Measurements from ENCODE around the gene GABRA1.

GABRA1 gene

DNA sequence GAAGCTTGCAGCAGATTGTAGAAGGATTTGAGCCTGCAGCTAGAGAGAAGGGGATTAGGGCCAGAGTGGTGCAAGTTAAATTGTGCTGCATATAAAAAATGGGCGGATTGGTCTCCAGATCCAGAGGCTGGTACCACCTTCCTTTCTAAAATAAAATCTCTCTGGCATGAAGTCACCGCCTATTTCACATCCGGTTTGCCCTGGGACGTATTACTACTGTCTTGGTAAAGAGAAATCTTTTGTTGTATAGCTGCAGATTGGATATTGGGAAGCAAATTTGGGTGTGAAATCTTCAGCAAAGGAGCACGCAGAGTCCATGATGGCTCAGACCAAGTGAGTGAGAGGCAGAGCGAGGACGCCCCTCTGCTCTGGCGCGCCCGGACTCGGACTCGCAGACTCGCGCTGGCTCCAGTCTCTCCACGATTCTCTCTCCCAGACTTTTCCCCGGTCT is at the start of gene GABRA1:
GABRA1 (plus strand) TSS at position 180 of the 451 bp plus-strand sequence. CDS start 2,691 bp downstream, outside the sequence.
- no peak within 1 kb of the TSS for H2AFZ ChIP-seq (ENCODE audit: low read depth, low read length)
- H3K4me1 ChIP-seq (ENCODE audit: insufficient read depth, low read length), result no peaks in the 10 kb centered on the region
- H3K4me3 ChIP-seq (ENCODE audit: low read length), result no peak within 1 kb of the TSS
- H3K36me3 ChIP-seq (ENCODE audit: insufficient read depth, low read length), result no peaks in the 10 kb centered on the region
- no peaks in the 10 kb centered on the region for H3K9me3 ChIP-seq (ENCODE audit: low read length)
- peaks cover 23% of the 10 kb centered on the region for H3K27me3 ChIP-seq (ENCODE audit: insufficient read depth, low read length)

DNA sequence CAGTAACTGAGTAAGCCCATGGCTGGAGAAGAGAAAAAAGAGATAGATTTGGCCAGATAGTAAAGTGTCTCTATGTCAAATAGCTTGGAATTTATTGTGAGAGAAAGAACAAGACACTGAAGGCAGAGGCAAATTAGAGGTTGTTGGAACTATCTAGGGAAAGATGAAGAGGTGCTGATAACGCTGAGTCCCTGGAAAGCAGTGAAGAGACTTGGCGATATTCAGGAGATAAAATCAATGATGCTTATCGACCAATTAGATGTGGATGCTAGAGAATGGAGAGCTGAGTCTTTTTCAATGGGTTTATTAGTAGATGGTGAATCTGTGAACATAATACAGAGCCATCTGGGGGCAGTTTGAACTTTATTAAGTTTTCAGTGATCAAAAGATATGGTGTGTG is 48.6 kb upstream of the GABRA1 start:
- Histone ChIP-seq H3K27me3 (ENCODE audit: insufficient read depth, low read length) (no peaks in the 10 kb centered on the region), H3K9me3 (ENCODE audit: low read length) (no peaks in the 10 kb centered on the region), H3K36me3 (ENCODE audit: insufficient read depth, low read length) (no peaks in the 10 kb centered on the region), H3K4me3 (ENCODE audit: low read length) (no peak overlapping the region), H3K4me1 (ENCODE audit: insufficient read depth, low read length) (no peaks in the 10 kb centered on the region), H2AFZ (ENCODE audit: low read depth, low read length) (no peak overlapping the region)

DNA sequence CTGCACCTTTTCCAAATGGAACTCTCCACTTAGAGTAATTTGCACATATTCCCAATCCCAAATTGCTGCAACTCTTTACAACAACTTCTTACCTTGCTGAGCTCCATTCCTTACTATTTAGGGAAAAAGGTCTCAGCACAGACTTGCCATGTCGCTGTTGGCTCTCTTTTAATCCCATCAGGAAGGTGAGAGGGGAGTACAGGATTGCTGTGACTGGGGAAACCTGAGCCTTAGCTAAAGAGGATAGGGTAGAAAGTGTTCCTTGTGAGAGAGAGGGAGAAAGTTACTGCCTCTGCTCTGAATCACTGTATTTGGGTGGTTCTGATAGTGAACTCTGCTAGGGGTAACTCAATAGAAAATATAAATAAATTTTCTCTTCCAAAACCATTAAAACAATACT is 43.7 kb upstream of the GABRA1 start:
- Histone ChIP-seq H2AFZ (ENCODE audit: low read depth, low read length) (no peak overlapping the region), H3K4me3 (ENCODE audit: low read length) (no peak overlapping the region), H3K4me1 (ENCODE audit: insufficient read depth, low read length) (no peaks in the 10 kb centered on the region), H3K27me3 (ENCODE audit: insufficient read depth, low read length) (no peaks in the 10 kb centered on the region), H3K9me3 (ENCODE audit: low read length) (no peaks in the 10 kb centered on the region), H3K36me3 (ENCODE audit: insufficient read depth, low read length) (no peaks in the 10 kb centered on the region)

DNA sequence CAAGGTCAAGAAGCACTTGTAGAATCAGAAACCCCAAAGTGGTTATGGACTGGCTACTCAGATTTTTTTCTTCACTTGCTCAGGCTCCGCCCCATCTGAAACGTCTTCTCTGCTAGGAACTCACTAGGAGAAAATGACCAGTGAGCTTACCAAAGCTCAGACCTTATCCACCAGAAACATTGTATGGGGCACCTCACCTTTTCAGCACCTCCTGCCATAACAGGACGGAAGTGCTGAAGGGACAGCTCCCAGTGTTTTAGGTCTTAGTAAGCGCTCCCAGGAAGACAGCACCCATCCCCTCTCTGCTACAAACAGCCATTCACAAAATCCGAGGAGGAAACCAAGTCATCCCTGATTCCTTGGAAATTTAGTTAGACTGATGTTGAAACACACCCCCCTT is 1.2 kb upstream of the GABRA1 start:
- Histone ChIP-seq H3K4me3 (ENCODE audit: low read length) (no peak overlapping the region), H3K4me1 (ENCODE audit: insufficient read depth, low read length) (no peaks in the 10 kb centered on the region), H3K9me3 (ENCODE audit: low read length) (no peaks in the 10 kb centered on the region), H3K36me3 (ENCODE audit: insufficient read depth, low read length) (no peaks in the 10 kb centered on the region), H2AFZ (ENCODE audit: low read depth, low read length) (no peak overlapping the region), H3K27me3 (ENCODE audit: insufficient read depth, low read length) (peaks cover 23% of the 10 kb centered on the region)

DNA sequence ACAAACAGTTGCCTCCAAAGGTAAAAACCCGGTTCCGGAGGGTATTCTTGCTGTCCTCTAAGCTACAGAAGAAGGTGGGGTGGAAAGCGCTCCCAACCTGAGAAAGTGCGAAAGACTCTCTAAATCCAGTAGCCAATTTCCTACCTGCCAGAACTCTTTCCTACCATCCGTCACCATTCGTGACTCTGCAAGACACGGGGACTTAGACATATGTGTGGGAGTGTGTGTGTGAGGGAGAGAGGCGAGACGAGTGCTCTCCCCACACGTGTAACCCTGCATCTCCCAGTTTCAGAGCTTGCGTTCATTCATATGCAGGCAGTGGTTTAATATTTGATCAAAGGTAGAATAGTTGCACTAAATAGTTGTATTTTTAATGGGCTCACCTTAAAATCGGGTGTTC is 473 bp upstream of the GABRA1 start:
- Histone ChIP-seq H3K4me1 (ENCODE audit: insufficient read depth, low read length) (no peaks in the 10 kb centered on the region), H3K9me3 (ENCODE audit: low read length) (no peaks in the 10 kb centered on the region), H2AFZ (ENCODE audit: low read depth, low read length) (no peak overlapping the region), H3K4me3 (ENCODE audit: low read length) (no peak overlapping the region), H3K36me3 (ENCODE audit: insufficient read depth, low read length) (no peaks in the 10 kb centered on the region), H3K27me3 (ENCODE audit: insufficient read depth, low read length) (peaks cover 23% of the 10 kb centered on the region)

DNA sequence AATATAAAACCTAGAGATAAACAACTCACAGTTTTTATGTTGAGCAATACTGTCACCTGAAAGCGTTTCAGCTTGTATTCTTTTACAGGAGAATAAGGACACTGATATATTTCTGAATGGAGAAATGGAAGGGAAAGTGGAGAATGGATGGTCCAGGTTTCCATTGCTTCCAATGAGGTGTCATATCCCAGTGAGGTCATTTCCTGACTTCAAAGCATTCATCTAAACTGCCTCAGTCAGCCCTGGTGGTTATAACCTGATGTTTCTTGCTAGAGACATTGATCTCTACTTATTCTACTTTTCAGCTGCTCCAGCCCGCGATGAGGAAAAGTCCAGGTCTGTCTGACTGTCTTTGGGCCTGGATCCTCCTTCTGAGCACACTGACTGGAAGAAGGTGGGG is 2.6 kb downstream of the GABRA1 start:
- Histone ChIP-seq H2AFZ (ENCODE audit: low read depth, low read length) (no peak overlapping the region), H3K36me3 (ENCODE audit: insufficient read depth, low read length) (no peaks in the 10 kb centered on the region), H3K4me1 (ENCODE audit: insufficient read depth, low read length) (no peaks in the 10 kb centered on the region), H3K9me3 (ENCODE audit: low read length) (no peaks in the 10 kb centered on the region), H3K4me3 (ENCODE audit: low read length) (no peak overlapping the region), H3K27me3 (ENCODE audit: insufficient read depth, low read length) (peaks cover 23% of the 10 kb centered on the region)

DNA sequence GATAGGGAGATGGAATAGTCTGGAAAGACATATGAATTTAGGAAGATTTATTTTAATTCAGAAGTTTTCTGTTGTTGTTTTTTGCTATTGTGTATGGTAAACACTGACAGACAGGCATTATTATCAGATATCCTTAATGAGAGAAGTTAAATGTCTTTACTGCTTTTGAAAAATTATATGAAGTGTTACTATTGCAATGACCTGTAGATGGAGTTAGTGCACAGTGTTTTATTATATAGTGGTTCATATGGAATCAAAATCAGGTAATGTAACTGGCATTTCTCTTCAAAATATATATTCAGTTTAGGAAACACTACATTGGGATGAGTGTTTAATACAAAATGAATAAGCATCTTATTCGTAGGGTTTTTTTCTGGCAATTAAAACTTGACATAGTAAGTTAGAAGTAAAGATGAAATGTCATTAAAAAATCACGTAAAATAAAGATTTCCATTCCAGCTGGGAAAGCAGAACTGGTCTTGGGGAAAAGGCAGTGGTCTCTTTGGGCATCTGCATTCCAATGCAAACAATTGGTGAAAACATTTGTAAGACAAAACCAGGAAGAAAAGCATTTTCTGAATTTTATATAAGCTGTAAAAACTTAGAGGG is 3.9 kb downstream of the GABRA1 start:
- no peak overlapping the region for H3K4me3 ChIP-seq (ENCODE audit: low read length)
- H3K9me3 ChIP-seq (ENCODE audit: low read length), result no peaks in the 10 kb centered on the region
- no peaks in the 10 kb centered on the region for H3K4me1 ChIP-seq (ENCODE audit: insufficient read depth, low read length)
- H3K36me3 ChIP-seq (ENCODE audit: insufficient read depth, low read length), result no peaks in the 10 kb centered on the region
- H3K27me3 ChIP-seq (ENCODE audit: insufficient read depth, low read length), result peaks cover 19% of the 10 kb centered on the region
- H2AFZ ChIP-seq (ENCODE audit: low read depth, low read length), result no peak overlapping the region

DNA sequence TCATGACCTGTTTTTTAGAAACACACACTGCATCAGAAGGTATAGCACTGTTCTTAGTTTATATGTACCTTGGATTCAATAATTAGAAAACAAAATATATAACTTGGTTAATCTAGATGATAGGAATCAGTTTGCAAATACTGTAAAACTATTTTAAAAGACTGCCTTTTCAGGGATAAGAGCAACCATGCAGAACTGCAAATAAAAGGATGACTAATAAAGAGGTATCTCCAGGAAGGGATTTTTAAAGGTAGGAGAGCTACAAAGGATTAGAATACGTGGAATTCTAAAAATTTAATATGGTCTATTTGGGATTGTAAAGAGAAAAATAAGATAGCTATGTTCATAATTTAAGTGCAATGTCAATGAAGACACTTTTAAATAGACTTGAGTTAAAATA is 9.4 kb downstream of the GABRA1 start:
- no peak overlapping the region for H2AFZ ChIP-seq (ENCODE audit: low read depth, low read length)
- no peaks in the 10 kb centered on the region for H3K27me3 ChIP-seq (ENCODE audit: insufficient read depth, low read length)
- no peaks in the 10 kb centered on the region for H3K36me3 ChIP-seq (ENCODE audit: insufficient read depth, low read length)
- H3K9me3 ChIP-seq (ENCODE audit: low read length), result no peaks in the 10 kb centered on the region
- H3K4me3 ChIP-seq (ENCODE audit: low read length), result no peak overlapping the region
- no peaks in the 10 kb centered on the region for H3K4me1 ChIP-seq (ENCODE audit: insufficient read depth, low read length)

DNA sequence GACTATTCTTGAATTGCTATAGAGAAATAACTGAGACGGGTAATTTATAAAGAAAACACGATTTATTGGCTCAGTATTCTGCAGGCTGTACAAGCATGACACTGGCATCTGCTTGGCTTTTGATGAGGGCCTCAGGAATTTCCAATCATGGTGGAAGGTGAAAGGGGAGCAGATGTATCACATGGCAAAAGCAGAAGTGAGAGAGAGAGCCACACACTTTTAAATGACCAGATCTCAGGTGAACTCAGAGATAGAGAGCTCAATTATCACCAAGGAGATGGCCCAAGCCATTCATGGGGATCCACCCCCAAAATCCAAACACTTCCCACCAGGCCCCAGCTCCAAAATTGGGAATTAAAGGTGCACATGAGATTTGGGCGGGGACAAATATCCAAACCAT is 15.3 kb downstream of the GABRA1 start:
- no peaks in the 10 kb centered on the region for H3K9me3 ChIP-seq (ENCODE audit: low read length)

DNA sequence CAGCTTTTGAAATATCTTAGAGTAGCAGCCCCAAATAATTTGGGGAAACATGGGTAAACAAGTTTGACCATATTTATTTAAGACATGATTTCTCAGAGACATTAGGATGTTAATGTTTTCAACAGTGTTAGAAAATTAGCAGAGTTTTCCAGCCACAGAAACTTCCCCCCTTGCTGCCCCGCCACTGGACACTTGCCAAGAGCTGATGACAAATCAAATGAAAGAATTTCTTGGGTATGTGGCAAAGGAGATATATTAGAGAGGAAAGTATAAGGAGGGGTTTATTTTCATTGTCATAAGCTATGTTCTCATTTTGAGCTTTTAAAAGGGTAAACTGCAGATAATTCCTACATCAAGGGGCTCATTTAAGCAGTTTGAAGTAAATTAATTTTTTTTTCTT is 15.9 kb downstream of the GABRA1 start:
- Histone ChIP-seq H3K9me3 (ENCODE audit: low read length) (no peaks in the 10 kb centered on the region), H3K4me1 (ENCODE audit: insufficient read depth, low read length) (no peaks in the 10 kb centered on the region), H3K27me3 (ENCODE audit: insufficient read depth, low read length) (no peaks in the 10 kb centered on the region), H3K4me3 (ENCODE audit: low read length) (no peak overlapping the region), H2AFZ (ENCODE audit: low read depth, low read length) (no peak overlapping the region), H3K36me3 (ENCODE audit: insufficient read depth, low read length) (no peaks in the 10 kb centered on the region)

More for the DNA sequence above, 15.3 kb downstream of the GABRA1 start:
- Histone ChIP-seq H3K36me3 (ENCODE audit: insufficient read depth, low read length) (no peaks in the 10 kb centered on the region), H3K27me3 (ENCODE audit: insufficient read depth, low read length) (no peaks in the 10 kb centered on the region), H2AFZ (ENCODE audit: low read depth, low read length) (no peak overlapping the region), H3K4me3 (ENCODE audit: low read length) (no peak overlapping the region), H3K4me1 (ENCODE audit: insufficient read depth, low read length) (no peaks in the 10 kb centered on the region)

DNA sequence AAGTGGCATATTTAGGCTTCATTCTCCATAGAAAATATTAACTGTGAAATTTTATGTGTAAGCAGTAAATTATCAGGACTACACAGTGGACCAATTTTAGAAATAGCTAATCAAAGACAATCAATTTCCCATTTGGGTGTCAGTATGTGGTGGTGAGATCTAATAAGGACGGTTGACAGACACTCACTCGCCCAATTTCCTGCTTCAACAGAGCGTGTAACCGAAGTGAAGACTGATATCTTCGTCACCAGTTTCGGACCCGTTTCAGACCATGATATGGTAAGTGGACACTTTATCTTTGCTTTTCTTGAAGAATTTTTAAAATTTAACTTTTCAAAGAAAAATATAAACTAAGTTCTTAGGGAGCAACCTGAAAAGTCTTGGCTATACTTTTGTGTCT is 17.6 kb downstream of the GABRA1 start:
- Histone ChIP-seq H3K4me1 (ENCODE audit: insufficient read depth, low read length) (no peaks in the 10 kb centered on the region), H3K27me3 (ENCODE audit: insufficient read depth, low read length) (no peaks in the 10 kb centered on the region), H3K9me3 (ENCODE audit: low read length) (no peaks in the 10 kb centered on the region), H2AFZ (ENCODE audit: low read depth, low read length) (no peak overlapping the region), H3K4me3 (ENCODE audit: low read length) (no peak overlapping the region), H3K36me3 (ENCODE audit: insufficient read depth, low read length) (no peaks in the 10 kb centered on the region)

DNA sequence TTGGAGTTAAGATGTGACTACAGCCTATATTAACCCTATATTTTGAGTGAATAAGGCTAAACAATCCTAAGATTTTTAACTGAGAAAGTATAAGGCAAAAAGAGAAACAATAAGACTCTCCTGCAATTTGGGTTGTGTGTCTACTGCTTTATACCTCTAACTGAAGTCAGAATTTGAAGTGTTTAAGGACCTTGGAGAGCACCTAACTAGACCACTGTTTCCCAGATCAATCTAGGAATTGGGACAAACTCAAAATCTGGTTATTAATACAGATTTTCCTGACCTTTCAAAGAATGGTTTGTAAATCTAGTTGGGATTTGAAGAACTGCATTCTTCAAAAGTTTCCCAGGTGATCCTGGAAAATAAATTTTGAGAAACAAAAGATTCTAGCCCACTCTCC is 42.1 kb downstream of the GABRA1 start:
- H3K4me1 ChIP-seq (ENCODE audit: insufficient read depth, low read length), result no peaks in the 10 kb centered on the region
- H2AFZ ChIP-seq (ENCODE audit: low read depth, low read length), result no peak overlapping the region
- no peaks in the 10 kb centered on the region for H3K36me3 ChIP-seq (ENCODE audit: insufficient read depth, low read length)
- H3K9me3 ChIP-seq (ENCODE audit: low read length), result no peaks in the 10 kb centered on the region
- H3K27me3 ChIP-seq (ENCODE audit: insufficient read depth, low read length), result no peaks in the 10 kb centered on the region
- no peak overlapping the region for H3K4me3 ChIP-seq (ENCODE audit: low read length)

DNA sequence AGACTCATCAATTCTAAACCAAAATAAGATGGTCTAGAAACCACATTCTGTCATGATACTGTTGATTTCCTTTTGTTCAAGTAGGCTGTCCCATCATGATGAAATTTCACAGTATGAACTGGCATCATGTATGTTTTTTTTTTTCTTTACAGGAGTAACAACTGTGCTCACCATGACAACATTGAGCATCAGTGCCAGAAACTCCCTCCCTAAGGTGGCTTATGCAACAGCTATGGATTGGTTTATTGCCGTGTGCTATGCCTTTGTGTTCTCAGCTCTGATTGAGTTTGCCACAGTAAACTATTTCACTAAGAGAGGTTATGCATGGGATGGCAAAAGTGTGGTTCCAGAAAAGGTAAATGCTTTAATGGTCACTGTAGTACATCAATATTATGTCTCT is 47.6 kb downstream of the GABRA1 start:
- H3K4me3 ChIP-seq (ENCODE audit: low read length), result no peak overlapping the region
- no peaks in the 10 kb centered on the region for H3K4me1 ChIP-seq (ENCODE audit: insufficient read depth, low read length)
- no peaks in the 10 kb centered on the region for H3K27me3 ChIP-seq (ENCODE audit: insufficient read depth, low read length)
- no peaks in the 10 kb centered on the region for H3K9me3 ChIP-seq (ENCODE audit: low read length)
- no peaks in the 10 kb centered on the region for H3K36me3 ChIP-seq (ENCODE audit: insufficient read depth, low read length)
- H2AFZ ChIP-seq (ENCODE audit: low read depth, low read length), result no peak overlapping the region

DNA sequence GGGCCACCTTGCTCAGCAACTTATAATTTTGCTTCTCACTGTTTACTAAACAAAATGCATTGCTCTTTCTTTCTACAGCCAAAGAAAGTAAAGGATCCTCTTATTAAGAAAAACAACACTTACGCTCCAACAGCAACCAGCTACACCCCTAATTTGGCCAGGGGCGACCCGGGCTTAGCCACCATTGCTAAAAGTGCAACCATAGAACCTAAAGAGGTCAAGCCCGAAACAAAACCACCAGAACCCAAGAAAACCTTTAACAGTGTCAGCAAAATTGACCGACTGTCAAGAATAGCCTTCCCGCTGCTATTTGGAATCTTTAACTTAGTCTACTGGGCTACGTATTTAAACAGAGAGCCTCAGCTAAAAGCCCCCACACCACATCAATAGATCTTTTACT is 49.1 kb downstream of the GABRA1 start:
- no peak overlapping the region for H3K4me3 ChIP-seq (ENCODE audit: low read length)
- H3K9me3 ChIP-seq (ENCODE audit: low read length), result no peaks in the 10 kb centered on the region
- no peaks in the 10 kb centered on the region for H3K36me3 ChIP-seq (ENCODE audit: insufficient read depth, low read length)
- no peak overlapping the region for H2AFZ ChIP-seq (ENCODE audit: low read depth, low read length)
- no peaks in the 10 kb centered on the region for H3K4me1 ChIP-seq (ENCODE audit: insufficient read depth, low read length)
- H3K27me3 ChIP-seq (ENCODE audit: insufficient read depth, low read length), result no peaks in the 10 kb centered on the region

Data from neuron (in vitro differentiated cells).